Stimulated activated naive CD8-positive, alpha-beta T cell treated with anti-CD3 and anti-CD28 coated beads, Interleukin-15, Interleukin-2, amounts not matched to agents 100 ng/mL and 50 ng/mL, for 24 hours (primary cell): ENCODE measurements around the gene EARS2.

Experiments
- H3K27ac Mint-ChIP-seq: one replicate; pipeline ENCODE4 v1.8.0; 2021; ENCODE audit warnings: mild to moderate bottlenecking, mixed read lengths
- H3K27me3 Mint-ChIP-seq: one replicate; pipeline ENCODE4 v1.8.0; 2021; ENCODE audit warnings: mixed read lengths
- H3K36me3 Mint-ChIP-seq: one replicate; pipeline ENCODE4 v1.8.0; 2021; ENCODE audit warnings: low read depth, mixed read lengths
- H3K4me1 Mint-ChIP-seq: one replicate; pipeline ENCODE4 v1.8.0; 2021; ENCODE audit warnings: low read depth, mixed read lengths
- H3K4me3 Mint-ChIP-seq: one replicate; pipeline ENCODE4 v1.8.0; 2021; ENCODE audit warnings: mild to moderate bottlenecking, mixed read lengths
- H3K9me3 Mint-ChIP-seq: one replicate; pipeline ENCODE4 v1.8.0; 2021; ENCODE audit warnings: mixed read lengths

The EARS2 gene

DNA sequence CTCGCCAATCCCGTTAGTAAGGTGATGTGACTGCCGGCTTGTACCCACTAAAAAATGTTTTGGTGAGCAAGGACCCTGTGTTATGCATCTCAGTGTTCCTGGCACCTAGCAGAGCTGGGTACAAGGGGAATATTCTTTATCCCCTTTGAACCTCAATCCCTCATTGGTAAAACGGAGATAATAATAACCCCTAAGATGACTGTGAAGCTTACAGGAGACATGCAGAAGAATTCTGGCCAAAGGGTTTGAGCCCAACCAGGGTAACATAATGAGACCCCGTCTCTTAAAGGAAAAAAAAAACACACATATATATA, 47.8 kb downstream of the EARS2 start:
- no peaks in the 10 kb centered on the region for H3K27me3 Mint-ChIP-seq
- H3K27ac Mint-ChIP-seq: peak overlapping the region; percentile 88
- peaks cover 61% of the 10 kb centered on the region for H3K4me1 Mint-ChIP-seq
- H3K36me3 Mint-ChIP-seq: peaks cover 26% of the 10 kb centered on the region
- peaks cover 4% of the 10 kb centered on the region for H3K9me3 Mint-ChIP-seq
- peak overlapping the region; percentile 86 for H3K4me3 Mint-ChIP-seq

DNA sequence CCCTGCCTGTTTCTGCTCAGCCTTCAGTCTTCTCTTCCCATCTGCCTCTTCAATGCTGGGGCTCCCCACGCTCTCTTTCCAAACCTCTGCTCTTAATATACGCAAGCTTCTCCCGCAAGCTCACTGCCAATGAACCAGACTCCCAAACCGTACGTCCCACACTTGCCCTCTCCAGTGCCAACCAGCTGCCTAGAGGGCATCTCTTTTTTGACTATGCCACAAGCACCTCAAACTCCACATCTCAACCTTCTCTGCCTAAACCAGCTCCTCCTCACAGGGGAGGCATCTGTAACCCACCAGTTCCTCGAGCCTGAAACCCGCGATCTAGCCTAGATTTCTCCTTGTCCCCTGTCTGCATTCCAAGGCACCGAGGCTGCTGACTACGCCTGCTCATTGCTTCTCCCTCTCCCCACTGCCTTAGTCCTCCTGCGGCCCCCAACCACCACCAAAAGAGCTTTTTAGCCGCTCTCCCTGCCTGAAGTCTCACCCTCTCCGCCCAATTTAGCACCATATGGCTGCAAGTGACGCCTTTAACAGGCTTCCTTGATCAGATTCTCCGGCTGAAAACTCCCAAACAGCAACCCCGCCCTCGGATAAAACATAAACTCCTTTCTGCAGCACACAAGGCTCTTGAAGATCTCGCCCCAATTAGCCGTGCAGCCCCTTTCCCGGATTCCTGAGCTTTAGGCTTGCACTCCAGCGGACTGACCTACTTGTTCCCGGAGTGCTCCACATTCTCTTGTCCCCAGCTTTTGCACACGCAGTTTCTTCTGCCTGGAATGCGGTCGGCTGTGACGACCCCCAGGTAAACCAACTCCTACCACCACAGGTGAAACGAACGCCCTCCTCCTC, 48.3 kb downstream of the EARS2 start:
- Mint-ChIP-seq H3K4me3 (peak overlapping the region; percentile 86), H3K27me3 (no peaks in the 10 kb centered on the region), H3K36me3 (peaks cover 20% of the 10 kb centered on the region), H3K9me3 (peaks cover 4% of the 10 kb centered on the region), H3K27ac (peak overlapping the region; percentile 88), H3K4me1 (peaks cover 61% of the 10 kb centered on the region)

DNA sequence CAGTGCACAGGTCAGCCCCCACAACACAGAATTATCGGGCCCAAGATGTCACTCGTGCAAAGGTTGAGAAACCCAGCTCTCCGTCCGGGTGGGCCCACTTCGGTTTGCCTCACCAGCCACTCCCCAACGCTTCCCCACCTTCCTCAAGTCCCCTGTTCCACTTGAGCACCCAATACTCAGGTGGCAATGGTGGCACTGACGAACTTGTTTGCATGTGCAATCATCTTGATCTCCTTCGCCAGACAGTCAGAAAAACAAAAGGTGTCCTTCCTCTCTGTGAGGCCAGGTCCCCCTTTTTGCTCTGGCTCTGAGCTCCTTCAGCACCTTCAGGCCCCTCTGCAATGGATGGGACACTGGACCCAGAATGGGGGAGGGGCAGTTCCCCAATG, 50.5 kb downstream of the EARS2 start:
- H3K27me3 Mint-ChIP-seq: no peaks in the 10 kb centered on the region
- peaks cover 4% of the 10 kb centered on the region for H3K9me3 Mint-ChIP-seq
- peaks cover 19% of the 10 kb centered on the region for H3K36me3 Mint-ChIP-seq
- H3K27ac Mint-ChIP-seq: no peak overlapping the region
- peak overlapping the region; percentile 24 for H3K4me3 Mint-ChIP-seq
- H3K4me1 Mint-ChIP-seq: peaks cover 76% of the 10 kb centered on the region

DNA sequence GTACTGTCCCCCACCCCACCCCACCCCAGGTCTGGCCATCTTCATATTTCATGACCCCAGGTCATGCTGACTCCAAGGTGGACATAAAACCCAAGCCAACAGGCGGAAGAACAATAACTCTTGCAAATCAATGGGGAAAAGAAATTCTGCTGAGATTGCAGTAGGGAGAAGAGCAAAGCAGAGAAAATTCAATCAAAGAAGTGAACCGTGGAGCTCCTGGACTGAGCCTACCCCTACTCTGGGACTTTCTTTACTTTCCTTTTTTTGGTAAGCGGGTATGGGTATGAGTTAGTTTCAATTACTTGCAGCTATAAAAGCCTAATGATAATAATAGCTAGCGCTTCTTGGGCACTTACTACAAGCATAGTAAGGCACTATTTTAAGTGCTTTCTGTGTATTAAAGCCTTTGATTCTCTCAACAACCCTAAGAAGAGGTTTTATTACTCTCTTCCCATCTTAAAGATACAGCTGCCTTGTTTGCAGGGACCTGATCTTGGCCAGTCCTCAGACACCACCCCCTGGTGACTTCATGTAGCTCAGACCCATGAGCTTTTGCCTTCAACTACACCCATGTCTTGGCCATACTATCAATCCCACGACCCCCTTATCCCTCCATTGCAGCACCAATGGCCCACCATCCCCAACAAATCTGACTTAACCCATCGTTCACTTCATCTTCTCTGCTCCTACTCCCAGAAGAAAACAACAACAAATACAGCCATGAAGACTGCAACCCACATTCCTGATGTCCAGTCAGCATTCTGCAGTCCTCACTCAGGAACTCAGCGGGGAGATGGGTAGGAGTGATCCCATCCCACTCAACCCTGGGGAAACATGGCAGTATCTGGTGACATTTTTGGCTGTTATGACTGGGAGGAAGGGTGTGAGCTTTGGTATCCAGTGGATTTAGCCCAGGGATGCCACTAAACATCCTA, 51.2 kb downstream of the EARS2 start:
- Mint-ChIP-seq H3K27me3 (no peaks in the 10 kb centered on the region), H3K4me1 (peaks cover 79% of the 10 kb centered on the region), H3K27ac (peak overlapping the region; percentile 76), H3K36me3 (peaks cover 24% of the 10 kb centered on the region), H3K4me3 (peak overlapping the region; percentile 21), H3K9me3 (peaks cover 4% of the 10 kb centered on the region)

DNA sequence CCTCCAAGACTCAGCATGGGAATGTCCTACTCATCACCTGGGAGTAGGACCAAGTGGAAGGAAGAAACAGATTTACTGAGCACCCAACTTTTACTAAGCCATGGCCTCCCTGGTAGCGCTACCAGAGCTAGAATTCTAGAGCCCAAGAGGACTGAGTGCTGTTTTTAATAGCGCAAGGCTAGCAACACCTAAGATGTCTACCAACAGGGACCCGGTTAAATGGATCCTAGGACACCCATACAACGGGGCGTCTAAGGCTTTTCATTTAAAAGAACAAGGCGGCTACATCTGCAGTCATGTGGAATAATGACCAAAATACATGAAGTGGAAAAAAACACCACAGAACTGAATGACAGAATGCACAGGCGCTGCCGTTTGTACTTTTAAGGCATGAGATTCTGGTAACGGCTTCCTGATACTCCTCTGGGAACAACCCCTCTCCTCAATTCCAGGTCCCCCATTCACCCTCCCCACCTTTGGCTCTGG, 51.9 kb downstream of the EARS2 start:
- H3K27me3 Mint-ChIP-seq: no peaks in the 10 kb centered on the region
- H3K36me3 Mint-ChIP-seq: peaks cover 27% of the 10 kb centered on the region
- peaks cover 81% of the 10 kb centered on the region for H3K4me1 Mint-ChIP-seq
- H3K4me3 Mint-ChIP-seq: peak overlapping the region; percentile 70
- peak overlapping the region; percentile 87 for H3K27ac Mint-ChIP-seq
- peaks cover 4% of the 10 kb centered on the region for H3K9me3 Mint-ChIP-seq

DNA sequence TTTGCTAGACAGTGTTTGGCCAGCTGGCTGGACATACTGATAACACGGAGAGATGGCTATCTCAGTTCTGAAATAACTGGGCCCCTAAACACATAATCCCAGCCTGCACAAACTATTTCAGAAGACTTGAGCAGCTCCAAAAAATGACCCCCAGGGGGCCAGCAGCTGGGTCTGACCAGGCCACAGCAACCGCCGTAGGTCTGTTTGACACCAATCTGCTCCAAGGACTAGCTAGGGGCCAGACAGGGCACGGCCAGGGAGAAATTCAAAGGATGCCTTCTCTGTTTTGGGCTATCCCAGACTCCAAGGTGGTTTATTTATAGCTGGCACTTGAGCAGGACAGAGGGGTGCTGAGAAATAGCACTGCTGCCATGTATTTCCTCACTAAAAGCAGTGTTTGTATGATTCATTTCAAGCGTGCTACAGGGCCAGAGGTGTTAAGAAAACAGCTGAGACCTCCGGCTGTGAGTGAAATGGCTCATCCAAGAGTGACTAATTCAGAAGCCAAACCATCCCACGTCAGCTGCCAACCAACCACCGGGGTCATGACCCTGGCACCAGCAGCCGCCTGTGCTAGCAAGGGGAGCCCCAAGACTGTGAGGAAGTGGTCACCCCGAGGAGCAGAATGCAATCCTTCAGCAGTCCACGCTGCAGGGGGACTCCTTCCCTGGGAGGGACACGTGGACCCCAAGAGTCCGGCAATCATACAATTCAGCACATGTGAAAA, 52.5 kb downstream of the EARS2 start:
- Mint-ChIP-seq H3K9me3 (peaks cover 4% of the 10 kb centered on the region), H3K27me3 (no peaks in the 10 kb centered on the region)

DNA sequence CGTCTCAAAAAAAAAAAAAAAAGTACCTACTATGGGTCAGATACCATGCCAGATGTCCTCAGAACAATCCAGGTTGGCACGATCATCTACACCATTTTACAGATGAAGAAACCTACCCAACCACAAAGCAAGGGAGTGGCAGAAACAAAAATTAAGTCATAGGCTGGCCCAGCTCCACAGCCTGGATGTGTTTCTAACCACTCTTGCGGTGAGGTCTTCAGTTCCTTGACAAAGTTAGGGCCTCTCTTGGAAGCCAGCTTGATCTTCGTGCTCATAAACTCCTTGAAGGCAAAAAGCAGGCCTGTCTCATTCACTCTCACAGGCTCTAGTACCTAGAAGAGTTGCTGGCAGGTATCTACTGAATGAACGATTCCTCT, 53.1 kb downstream of the EARS2 start:
- Mint-ChIP-seq H3K9me3 (peaks cover 4% of the 10 kb centered on the region), H3K4me1 (peaks cover 78% of the 10 kb centered on the region), H3K4me3 (no peak overlapping the region), H3K27ac (peak overlapping the region; percentile 31), H3K27me3 (no peaks in the 10 kb centered on the region), H3K36me3 (peaks cover 23% of the 10 kb centered on the region)

More for the DNA sequence above, 52.5 kb downstream of the EARS2 start:
- H3K4me3 Mint-ChIP-seq: peak overlapping the region; percentile 70
- peaks cover 82% of the 10 kb centered on the region for H3K4me1 Mint-ChIP-seq
- peaks cover 27% of the 10 kb centered on the region for H3K36me3 Mint-ChIP-seq
- peak overlapping the region; percentile 87 for H3K27ac Mint-ChIP-seq

DNA sequence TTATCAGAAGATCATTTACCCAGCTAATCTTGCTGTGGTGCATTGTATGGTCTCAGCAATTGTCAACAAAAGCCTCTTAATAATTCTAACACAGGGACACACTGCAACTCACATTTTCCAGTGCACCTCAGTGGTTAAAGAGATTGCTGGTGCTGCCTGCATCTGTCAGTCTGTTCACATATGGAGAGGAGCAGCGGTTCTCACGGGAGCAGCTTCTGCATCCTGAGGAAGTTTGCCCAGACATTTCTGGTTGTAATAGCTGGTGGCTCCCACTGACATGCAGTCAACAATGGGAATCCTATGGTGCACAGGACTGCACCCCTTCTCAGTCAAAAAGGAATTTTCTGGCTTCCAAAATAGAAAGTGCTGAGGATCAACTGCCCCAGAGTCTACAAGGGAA, 54.7 kb downstream of the EARS2 start:
- Mint-ChIP-seq H3K4me3 (no peak overlapping the region), H3K27me3 (no peaks in the 10 kb centered on the region), H3K4me1 (peaks cover 73% of the 10 kb centered on the region), H3K27ac (no peak overlapping the region), H3K9me3 (no peaks in the 10 kb centered on the region), H3K36me3 (peaks cover 12% of the 10 kb centered on the region)

DNA sequence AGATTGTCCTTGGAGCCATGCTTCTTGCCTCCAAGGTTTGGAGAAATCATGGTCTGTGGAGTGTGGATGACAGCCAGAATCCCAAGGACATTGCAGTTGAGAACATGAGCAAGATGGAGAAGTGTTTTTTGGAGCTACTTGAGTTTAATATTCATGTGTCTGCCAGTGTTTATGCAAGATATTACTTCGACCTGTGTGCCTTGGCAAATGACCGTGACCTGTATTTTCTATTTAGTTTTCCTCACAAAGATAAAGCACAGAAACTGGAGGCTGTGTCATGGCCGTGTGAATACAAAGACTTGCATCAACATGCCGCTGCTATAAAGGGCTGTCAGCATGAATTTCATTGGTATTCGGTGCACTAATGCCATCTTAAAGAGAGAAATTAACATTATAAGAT, 55.9 kb downstream of the EARS2 start:
- Mint-ChIP-seq H3K4me1 (peaks cover 70% of the 10 kb centered on the region), H3K27me3 (no peaks in the 10 kb centered on the region), H3K36me3 (peaks cover 16% of the 10 kb centered on the region), H3K9me3 (no peaks in the 10 kb centered on the region), H3K4me3 (no peak overlapping the region), H3K27ac (no peak overlapping the region)

DNA sequence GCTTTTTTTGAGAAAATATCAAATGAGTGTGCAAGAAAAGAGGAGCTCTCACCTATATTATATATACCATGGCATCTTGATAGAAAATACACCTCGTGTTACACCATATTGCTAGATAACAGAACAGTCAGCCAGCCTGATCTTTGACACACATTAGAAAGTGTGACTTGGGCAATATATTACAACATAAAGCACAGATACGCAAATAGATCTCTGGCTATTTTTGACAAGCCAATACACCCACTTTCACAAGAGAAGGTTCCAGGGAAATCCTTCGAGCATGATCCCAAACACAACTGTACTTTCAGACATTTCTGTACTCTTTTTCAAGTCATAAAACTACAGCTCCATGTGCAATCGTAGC, 56.3 kb downstream of the EARS2 start:
- no peaks in the 10 kb centered on the region for H3K27me3 Mint-ChIP-seq
- H3K4me3 Mint-ChIP-seq: no peak overlapping the region
- H3K36me3 Mint-ChIP-seq: peaks cover 13% of the 10 kb centered on the region
- peaks cover 66% of the 10 kb centered on the region for H3K4me1 Mint-ChIP-seq
- no peak overlapping the region for H3K27ac Mint-ChIP-seq
- no peaks in the 10 kb centered on the region for H3K9me3 Mint-ChIP-seq

DNA sequence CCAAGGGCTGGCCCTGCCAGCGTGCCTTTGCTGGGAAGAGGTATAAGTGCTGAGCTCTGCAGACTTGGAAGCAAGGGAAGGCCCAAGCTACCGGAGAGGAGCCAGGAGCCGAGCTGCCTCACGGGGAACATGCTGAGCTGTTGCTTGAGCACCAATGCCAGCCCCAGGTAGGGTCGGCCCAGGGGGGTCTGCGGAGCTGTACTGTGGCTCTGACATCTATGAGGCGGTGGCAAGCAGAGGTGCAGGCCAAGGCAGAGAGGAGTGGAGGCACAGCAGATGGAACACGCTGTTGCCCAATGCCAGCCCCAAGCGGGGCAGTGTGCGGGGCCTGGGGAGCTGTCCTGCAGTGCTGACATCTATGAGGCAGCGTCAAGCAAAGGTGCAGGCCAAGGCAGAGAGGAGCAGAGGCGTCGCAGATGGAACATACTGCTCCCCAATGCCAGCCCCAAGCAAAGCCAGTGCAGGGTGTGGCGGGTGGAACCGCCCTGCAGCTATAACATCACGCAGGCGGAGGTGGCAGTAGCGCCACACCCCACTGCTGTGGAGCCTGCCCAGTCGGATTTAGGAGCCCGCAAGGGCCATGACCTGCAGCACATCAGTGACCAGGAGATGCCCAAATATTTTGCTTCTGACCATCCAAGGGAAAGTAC, 56.8 kb downstream of the EARS2 start:
- Mint-ChIP-seq H3K27ac (no peak overlapping the region), H3K4me1 (peaks cover 62% of the 10 kb centered on the region), H3K36me3 (peaks cover 18% of the 10 kb centered on the region)

DNA sequence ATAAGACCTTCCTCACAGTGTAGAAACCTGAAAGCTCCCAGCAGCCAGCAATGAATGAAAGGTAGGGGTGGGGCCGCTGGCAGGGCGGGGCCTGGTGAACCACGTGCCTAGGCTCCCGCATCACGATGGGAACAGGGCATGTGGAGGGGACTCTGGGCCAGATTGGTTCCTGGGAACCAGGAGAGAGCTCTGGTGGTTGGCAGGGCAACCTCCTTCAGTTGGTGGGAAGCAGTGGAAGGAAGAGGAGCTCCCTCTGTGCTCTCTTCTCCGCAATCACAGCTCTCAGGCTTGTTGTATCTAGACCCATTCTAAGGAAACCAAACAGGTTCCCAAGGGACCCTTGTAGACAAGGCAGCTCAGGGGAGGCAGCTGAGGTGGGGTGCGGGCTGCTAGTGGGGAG, 57.3 kb downstream of the EARS2 start:
- no peak overlapping the region for H3K4me3 Mint-ChIP-seq
- H3K9me3 Mint-ChIP-seq: no peaks in the 10 kb centered on the region
- peaks cover 56% of the 10 kb centered on the region for H3K4me1 Mint-ChIP-seq
- H3K27ac Mint-ChIP-seq: no peak overlapping the region
- H3K27me3 Mint-ChIP-seq: no peaks in the 10 kb centered on the region
- peaks cover 23% of the 10 kb centered on the region for H3K36me3 Mint-ChIP-seq

More for the DNA sequence above, 56.8 kb downstream of the EARS2 start:
- Mint-ChIP-seq H3K4me3 (no peak overlapping the region), H3K9me3 (no peaks in the 10 kb centered on the region), H3K27me3 (no peaks in the 10 kb centered on the region)

DNA sequence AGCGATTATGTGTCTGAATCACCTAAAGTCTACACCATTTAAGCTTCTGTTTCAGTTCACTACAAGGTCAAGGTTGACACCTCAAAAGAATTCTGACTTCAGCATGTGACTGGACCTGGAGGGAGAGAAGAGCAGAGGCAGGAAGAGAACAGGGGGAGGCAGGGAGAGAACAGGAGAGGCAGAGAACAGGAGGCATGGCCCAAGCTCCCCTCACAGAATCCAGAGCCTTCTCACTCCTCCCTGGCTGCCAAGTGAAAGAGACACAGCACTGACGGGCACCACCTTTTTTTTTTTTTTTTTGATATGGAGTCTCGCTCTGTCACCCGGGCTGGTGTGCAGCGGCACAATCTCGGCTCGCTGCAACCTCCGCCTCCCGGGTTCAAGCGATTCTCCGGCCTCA, 58.3 kb downstream of the EARS2 start:
- no peak overlapping the region for H3K27ac Mint-ChIP-seq
- no peak overlapping the region for H3K4me3 Mint-ChIP-seq
- no peaks in the 10 kb centered on the region for H3K27me3 Mint-ChIP-seq
- H3K4me1 Mint-ChIP-seq: peaks cover 47% of the 10 kb centered on the region
- H3K36me3 Mint-ChIP-seq: peaks cover 26% of the 10 kb centered on the region
- no peaks in the 10 kb centered on the region for H3K9me3 Mint-ChIP-seq

DNA sequence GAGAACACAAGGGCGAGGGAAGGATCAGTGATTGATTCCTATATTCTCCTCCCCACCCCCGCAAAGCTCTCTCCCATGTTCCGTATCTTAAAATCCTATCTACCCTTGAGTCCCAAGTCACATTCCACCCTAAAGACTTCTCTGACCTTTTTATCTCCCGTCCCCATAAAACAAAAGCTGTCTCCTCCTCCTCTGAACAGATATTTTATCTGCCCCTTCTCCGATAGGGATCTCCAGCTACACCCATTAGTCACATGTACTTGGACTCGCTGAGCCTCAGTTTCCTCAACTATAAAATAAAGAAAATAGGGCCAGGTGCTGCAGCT, 59.6 kb downstream of the EARS2 start:
- H3K9me3 Mint-ChIP-seq: no peaks in the 10 kb centered on the region

More for the DNA sequence above, 59.6 kb downstream of the EARS2 start:
- Mint-ChIP-seq H3K4me1 (peaks cover 35% of the 10 kb centered on the region), H3K27me3 (no peaks in the 10 kb centered on the region), H3K36me3 (peaks cover 33% of the 10 kb centered on the region), H3K4me3 (no peak overlapping the region), H3K27ac (no peak overlapping the region)
